Head of caudate nucleus (tissue), 42 donors: ENCODE results near the gene DUSP15.
A peak's percentile ranks its signal among the peaks of the same experiment; 100 is the strongest.

Experiments
- DNase-seq, 42 donors: peaks; one replicate each; pipeline versions ENCODE4 v3.0.0 to v3.0.0-alpha.2; 2020 to 2021; ENCODE audit warnings: mixed read lengths in 7 of 42
- intact Hi-C: fragments of 100-400 bp; cut with DNase I; formaldehyde crosslinking; loops from one replicate; pipeline ENCODE4 v1.15.0; 2022

DUSP15 gene

DNA sequence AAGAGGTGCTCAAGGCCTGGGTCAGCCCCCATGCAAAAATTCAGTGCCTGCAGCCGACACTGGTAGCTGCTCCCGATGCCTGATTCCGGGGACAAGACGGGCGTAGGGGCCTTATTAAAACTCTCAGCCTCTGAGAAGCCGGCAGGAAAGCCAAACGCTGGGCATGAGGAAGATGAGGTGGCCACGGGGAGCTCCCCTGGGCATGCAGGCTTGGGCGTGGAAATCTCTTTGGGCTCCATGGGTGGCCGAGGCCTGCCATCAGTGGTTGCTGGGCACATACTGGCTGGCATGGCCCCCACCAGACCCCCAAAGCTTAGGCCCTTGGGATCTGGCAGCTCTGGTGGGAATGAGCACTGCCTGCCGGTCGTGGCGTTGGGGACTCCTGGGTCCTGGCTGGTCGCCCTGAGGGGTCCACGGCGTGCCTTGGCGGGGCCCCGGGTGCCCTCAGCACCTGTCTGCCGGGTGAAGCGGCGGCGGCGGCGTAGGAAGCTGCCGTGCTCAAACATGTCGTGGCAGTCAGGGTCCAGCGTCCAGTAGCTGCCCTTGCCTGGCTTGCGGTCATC, 25.5 kb downstream of the DUSP15 start:
- no peak for DNase-seq
- intact Hi-C loops = no loop called here

DNA sequence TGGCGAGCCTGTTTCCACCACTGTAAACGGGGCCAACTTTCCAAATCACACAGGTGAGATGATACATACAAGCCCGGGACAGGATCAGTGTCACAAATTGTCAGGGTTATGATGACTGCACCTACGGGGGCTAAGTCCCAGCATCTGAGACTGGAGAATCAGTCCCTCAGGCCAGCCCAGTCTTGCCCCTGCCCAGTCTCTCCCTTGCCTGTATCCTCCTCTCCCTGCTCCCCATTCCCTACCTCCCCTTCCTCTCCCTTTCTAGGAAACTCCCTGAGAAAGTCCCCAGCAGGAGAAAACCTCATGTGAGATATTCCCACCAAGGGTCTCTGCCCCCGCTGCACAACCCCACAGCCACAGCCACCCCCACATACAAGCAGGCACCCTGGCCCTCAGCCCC, 26.4 kb downstream of the DUSP15 start:
- intact Hi-C loops = no loop called here
- no peak for DNase-seq

DNA sequence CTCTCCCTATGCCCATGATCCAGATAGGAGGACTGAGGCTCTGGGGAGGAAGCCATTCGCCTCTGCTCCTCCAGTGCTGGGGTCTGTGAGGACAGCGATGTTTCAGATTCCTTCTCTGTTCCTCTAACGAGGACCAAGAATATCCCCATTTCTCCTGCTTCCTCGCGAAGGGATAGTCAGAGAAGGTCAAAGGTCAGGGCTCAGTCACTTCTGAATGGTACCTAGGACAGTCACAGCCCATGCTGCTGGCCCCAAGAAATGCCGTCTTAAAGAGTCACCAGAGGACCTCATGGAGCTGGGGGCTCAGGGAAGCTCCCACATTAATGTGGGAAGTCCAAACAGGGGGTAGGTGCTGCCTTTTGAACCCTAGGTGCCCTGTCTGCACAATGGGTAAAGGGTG, 27.0 kb downstream of the DUSP15 start:
- DNase-seq = no peak
- intact Hi-C loops = no loop called here

DNA sequence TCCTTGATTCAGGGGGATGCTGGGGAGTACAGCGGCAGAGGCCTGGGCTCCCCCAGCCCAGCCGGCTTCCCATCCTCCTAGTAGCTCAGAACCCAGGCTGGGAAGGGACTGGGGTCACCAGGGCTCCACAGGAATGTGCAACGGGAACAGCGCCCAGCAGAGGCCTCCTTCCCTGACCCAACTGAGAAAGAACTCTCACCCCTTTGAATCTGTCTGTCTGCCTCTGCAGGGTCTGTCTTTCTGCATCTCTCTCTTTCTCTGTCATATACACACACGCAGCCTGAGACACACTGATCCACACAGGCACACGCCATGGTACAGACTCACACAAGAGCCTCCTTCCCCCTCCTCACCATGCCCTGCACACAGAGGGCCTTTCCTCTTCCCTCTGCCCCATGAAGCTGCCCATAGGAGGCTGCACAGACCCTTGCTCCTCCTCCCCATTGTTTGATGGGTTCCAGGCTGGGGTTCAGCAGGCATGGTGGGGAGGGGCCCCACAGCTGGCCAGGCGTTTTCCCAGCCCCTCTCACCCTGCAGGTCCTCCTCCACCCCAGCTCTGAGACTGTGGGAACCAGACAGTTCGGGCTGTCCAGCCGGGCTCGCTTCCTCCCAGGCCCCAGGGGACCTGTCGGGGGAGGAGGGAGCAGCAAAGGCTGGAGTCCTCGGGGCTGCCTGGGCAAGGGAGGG, 27.7 kb downstream of the DUSP15 start:
- intact Hi-C loops = no loop called here
- no peak for DNase-seq

DNA sequence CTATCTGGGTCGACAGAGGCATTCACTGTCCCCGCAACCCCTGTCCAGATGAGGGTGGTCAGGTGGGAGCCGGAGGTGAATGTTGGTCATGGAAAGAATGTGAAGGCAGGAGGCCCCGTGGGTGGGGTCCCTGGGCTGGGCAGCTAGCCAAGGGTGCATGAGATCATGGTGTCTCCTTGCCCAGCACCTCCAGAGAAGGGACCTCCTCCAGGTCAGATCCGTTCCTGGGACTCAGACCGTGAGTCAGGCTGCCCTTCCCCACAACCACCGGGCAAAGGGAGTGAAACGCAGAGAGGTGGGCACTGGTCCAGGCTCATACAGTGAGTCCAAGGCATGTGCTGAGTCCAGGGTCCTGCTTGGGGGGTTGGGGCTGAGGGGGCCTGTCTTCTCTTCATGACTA, 28.4 kb downstream of the DUSP15 start:
- DNase-seq = peak in 1 of 42 donors; percentile 48
- intact Hi-C loops = no loop called here

DNA sequence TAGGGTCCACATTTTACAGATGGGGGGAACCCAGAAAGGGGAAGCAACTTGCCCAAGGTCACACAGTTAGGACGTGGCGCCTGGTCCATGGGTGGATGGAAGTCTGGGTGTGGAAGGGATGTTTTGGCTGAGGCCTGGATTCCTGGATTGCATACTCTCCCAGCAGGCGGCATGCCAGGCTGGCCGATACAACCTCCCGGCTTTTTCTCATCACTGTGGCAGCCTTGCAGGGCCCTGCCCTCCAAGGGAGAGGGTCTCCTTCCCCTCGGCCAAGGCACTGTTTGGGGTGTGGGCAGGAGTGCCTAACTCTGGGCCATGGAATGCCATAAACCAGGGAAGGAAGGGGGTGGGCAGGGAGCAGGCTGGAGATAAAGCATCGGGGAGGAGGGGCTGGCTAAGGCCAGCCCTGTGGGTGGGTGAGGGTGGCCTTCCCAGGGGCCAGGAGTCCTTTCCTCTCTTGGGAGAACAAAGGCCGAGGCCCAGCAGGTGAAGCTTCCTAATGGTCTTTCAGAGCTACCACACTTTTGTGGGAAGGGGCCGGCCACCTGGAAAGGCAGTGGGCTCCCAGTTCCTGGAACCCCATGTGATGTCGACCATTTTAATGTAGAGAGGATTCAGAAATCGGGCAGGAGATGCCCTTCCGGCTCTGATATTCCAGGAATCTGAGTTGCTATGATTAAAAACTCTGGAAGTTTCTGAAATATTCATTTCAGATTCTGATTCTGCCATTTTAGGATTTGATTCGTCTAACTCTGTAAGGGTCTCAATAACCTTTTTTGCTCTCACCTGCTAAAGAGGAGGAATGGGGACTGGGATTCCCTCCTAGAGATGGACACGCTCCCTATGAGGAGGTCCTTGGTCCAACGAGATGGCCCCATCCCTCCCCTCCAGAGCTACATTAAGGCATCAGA, 29.2 kb downstream of the DUSP15 start:
- no peak for DNase-seq
- intact Hi-C loops = no loop called here

DNA sequence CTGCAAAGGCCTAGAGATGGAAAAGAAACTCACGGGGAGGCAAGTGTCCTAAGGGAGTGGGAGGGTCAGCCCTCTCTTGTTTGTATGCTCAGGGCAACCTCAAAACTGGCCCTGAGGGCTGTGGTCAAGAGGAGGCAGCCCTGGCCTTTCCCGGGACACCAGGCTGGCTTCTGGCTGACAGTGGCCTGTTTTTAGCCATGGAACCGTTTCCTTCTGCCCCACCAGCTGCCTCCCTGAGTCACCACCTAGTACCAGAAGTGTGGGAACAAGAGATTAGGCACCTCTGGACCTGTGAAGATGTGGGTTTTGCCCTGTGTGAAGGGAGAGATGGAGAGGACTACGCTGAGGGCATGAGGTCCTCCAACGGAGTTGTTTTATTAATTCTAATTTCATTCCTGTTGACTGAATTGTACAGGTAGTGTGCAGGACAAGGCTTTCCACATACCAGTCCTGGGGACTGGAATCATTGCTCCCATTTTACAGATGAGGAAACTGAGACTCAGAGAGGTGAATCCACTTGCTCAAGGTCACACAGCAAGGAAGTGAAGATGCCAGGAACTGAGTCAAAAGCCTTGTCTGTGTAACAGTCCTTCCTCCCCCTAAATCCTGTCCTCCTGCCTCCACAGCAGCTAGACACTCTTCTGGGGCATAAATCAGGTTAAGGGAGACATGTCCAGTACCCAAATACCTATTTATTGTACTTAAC, 30.4 kb downstream of the DUSP15 start:
- intact Hi-C loops = no loop called here
- DNase-seq = no peak

DNA sequence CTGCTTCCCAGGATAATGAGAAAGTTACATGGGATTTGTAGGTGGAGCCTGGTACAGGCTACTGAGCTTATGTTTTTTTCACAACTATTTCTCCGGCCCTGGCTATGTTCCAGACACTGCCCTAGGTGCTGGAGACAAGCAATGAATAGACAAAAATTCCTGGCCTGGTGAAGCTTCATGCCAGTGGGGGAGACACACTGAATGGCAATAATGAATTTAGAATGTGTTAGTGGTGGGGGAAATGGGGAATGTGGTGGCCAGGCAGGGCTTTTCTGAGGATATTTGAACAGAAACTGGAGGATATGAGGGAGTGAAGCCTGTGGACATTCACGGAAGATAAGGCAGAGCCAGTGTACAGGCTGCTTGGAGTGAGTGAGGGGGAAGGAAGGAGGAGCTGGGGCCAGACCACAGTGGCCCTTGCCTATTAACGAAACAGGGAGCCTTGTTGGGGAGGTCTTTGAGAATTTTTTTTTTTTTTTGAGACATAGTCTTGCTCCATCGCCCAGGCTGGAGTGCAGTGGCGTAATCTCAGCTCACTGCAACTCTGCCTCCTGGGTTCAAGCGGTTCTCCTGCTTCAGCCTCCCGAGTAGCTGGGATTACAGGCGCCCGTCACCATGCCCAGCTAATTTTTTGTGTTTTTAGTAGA, 31.6 kb downstream of the DUSP15 start:
- intact Hi-C loops = no loop called here
- no peak for DNase-seq

DNA sequence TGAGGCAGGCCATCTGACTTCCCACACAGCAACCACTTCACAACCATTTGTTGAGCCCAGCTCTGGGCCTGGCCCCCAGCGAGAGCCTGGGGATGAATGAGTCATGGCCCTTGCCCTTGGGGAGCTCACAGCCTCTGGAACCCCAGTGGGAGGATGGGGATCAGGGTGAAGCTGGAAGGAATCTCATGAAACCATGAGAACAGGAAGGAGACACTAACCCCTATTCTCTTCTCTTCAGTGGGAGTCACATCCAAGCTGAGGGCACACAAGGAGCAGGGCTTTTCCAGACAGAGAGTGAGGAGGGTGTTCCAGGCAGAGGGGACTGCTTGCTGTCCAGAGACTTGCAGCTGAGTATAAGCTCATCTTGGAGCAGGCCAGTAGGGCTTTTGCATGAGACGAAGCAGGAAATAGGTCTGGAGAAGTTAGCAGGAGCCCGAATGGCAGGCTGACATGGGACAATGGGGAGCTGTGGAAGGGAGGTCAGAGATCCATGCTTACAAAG, 32.4 kb downstream of the DUSP15 start:
- no peak for DNase-seq
- intact Hi-C loops = no loop called here

DNA sequence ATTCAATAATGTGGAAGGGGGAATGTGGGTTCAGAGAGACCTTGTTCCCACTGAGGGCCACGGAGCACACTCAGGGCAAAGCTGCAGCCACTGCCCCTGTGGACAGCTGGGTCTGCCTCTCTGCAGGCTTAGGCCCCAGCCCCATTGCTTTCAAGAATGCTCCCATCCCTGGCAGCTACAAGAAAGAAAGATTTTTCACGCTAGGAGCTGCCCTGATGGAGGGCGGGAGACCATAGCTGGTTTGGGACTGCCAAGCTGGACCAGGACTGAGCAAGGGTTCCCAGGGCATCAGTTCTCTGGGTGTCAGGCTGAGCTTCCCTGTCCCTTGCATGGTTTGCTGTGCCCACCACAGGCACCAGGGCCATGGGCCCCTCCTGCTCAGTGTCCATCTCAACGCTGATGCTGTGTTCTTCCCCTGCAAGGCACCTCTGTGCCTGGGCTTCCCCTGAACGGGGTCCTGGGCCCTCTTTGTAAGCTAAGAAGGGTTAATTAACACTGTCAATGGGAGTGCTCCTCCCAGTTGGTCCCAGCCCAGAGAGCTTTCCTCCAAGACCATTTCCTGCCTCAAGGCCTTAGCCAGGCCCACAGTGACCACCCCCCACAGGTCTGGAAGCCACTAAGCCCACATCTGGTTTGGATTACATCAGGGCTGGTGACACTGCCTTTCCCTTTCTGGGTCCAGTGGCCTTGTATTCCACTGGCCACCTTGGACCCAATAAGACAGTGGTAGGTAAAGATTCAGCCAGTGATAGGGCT, 33.3 kb downstream of the DUSP15 start:
- DNase-seq = no peak
- intact Hi-C loops = no loop called here

DNA sequence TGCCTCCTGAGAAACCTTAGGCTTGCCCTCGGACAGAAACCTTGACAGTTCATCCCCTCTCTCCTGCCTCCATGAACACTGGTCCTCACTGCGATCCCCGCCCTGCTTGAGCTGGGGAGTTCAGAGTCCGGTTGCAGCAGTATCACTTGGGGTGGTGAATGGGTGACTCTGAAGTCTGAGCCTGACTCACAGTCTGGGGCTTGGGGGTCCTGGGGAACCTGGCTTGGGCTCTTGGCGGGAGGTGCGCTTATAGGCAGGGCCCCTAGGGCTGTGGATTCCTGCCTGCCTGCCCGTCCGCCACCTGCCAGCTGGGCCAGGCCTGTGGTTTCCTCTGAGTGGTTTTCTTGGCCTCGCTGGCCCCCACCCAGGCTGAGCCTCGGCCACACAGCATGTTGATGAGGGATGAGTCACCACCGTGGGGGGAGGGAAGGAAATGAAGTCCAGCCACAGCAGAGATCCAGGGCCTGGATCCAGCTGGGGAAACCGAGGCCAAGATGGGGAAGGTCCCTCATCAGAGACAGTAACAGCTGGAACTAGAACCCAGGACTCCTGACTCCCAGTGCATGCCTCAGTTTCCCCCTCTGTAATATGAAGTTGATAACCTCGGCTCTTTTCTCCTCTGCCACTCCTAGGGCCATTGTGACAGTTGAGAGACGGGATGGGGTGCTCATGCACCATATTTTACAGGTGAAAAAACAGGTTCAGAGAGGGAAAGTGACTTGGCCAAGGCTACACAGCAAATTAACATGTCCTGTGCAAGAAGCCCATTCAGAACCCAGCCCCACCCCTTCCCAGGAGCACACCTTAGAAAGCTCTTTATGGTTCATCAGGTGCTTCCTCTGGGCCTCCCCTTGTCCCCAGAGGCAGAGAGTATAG, 34.1 kb downstream of the DUSP15 start:
- intact Hi-C loops = no loop called here
- peak; percentile 22 to 90 (median 57) for DNase-seq

DNA sequence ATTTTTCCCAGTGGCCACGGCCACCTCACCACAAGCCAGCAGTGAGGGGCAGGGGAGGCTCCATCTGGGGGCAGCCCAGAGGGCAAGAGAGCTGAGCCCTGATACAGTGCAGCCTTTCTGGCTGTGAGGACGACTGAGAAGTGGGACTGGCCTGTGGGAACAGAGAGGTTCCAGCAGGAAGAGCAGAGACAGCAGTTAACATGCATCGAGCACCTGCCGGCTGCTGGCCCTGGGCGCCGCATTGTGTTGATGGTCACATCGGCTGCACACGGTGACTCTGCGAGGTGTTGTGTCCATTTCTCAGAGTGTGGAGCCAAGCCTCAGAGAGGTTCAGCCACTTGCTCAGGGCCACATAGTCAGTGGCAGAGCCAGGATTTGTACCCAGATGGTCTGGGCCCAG, 34.8 kb downstream of the DUSP15 start:
- intact Hi-C loops = no loop called here
- no peak for DNase-seq

DNA sequence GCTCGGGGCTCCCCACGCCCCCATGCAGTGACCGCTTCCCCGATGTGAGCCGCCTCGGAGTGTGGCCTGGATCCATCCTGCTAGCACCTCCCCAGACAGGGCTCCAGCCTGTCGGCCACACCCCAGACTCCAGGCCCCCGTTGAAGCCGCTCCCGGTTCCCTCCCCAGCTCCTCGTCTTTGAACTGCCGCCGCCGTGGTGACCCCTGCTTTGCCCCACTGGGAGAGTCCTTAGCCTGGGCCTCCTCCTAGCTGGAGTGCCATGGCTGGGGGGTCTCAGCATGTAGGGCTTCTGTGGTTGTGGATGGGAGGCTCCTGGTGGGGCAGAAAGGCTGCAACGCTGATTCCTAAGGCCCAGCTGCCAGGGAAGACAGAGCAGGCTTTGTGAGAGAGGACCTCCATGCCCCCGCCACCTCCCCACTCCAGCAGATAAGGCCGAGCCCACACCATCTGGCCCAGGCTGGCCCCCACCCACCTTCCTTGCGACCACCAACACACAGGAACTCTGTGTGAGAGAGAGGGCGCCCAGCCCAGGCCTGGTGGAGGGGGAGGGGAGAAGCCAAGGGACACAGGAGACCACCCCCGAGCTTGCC, 36.3 kb downstream of the DUSP15 start:
- intact Hi-C loops = no loop called here
- no peak for DNase-seq

DNA sequence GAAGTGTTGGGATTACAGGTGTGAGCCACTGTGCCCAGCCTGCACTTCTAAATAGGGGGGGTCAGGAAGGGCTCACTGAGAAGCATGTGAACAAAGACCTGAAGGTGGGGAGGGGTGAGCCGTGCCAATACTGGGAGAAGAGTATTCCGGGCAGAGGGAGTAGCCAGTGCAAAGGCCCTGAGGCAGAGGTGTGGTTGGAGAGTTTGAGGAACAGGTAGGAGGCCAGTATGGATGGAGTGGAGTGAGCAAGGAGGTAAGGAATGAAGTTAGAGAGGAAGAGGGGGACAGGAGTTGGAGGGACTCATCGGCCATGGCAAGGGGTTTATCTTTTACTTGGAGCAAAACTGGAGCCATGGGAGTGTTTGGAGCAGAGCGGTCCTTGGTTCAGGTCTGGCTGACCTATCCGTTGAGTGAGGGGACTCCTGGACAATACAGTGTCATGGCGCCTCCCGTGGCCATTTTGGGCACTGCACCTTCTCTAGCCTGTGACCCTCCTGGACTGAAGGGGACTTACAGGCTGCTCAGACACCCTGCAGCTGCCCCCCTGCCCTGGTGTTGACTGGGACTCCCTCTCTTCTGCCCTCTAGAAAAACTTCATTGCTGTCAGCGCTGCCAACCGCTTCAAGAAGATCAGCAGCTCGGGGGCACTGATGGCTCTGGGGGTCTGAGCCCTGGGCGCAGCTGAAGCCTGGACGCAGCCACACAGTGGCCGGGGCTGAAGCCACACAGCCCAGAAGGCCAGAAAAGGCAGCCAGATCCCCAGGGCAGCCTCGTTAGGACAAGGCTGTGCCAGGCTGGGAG, 37.0 kb downstream of the DUSP15 start:
- peak in 37 of 42 donors; percentile 19 to 82 (median 49) for DNase-seq

DNA sequence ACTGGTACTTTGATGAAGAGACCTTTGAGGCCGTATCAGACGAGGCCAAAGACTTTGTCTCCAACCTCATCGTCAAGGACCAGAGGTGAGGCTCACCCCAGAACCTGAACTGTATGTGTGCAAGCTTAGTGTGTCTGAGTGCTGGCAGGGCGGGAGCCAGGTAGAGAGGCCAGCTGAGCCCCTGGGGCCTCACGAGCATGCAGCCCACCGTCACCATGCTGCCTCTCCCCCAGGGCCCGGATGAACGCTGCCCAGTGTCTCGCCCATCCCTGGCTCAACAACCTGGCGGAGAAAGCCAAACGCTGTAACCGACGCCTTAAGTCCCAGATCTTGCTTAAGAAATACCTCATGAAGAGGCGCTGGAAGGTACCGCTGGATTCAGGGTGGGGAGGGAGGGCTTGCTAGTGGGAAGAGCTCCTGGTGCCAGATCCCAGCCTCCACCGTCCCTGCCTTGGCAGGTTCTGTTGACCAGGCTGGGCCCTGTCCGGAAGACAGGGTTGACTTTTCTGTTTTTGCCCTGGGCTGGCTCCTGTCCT, 38.5 kb downstream of the DUSP15 start:
- no peak for DNase-seq

More for the DNA sequence above, 37.0 kb downstream of the DUSP15 start:
- intact Hi-C loops = no loop called here

DNA sequence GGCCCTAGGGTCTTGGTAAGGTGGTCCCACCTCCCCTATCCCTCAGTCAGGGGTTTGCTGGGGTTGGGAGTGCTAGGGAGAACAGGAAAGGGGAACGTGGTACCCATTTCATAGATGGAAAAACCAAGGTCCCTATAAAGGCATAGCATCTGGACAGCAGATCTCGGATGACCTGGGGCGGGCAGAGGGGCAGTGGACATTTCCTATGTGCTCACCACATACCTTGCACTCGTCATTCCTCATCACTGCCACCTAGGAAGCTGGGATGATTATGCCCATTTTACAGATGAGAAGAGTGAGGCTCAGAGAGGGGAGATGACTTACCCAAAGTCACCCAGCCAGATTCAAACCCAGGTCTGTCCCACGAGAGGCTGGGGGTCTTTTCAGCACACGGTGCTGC, 39.1 kb downstream of the DUSP15 start:
- intact Hi-C loops = no loop called here
- no peak for DNase-seq

More for the DNA sequence above, 38.5 kb downstream of the DUSP15 start:
- intact Hi-C loops = no loop called here
